ENCODE data around the gene PCDHGC5.
A peak's percentile ranks its signal among the peaks of the same experiment; 100 is the strongest.

The PCDHGC5 gene

GRCh38 chr5:141491323-141492167 lies 2.7 kb downstream of the PCDHGC5 start:
- DNase-seq: no peak

DNA sequence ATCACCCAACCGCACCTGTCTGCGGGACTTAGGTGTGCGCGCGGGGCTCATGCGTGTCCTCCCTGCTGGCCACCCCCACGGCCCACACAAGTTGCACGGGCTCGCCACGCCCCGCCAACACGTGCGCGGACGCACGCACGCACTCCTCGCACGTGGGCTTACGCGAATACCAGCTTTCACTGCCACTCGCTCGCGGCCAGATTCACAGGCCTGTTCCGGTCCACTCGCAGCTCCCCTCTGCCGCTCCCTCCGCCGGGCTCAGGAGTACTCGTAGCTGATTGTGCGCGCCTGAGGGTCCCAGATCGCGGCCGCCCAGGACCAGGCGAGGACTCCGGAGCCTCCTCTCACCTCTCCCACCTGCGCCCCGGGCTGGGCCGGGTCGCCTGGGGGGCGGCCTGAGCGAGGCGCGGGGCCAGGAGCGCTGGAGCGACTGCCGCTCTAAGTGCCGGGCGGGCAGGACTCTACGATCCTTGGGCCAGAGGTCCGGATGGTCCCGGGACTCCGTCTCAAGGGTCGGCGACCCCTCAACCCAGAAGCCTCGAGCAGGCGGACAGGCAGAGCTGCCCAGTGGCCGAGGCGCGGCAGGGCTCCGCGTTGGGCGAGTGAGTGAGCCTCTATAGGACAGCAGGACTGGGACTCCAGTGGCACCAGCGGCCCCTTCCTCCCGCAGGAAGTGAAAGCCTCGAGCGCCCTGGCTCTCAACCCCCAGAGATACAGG lies 3.4 kb downstream of the PCDHGC5 start:
- DNase-seq: no peak

GRCh38 chr5:141493500-141494422 lies 4.9 kb downstream of the PCDHGC5 start:
- no peak for DNase-seq

DNA sequence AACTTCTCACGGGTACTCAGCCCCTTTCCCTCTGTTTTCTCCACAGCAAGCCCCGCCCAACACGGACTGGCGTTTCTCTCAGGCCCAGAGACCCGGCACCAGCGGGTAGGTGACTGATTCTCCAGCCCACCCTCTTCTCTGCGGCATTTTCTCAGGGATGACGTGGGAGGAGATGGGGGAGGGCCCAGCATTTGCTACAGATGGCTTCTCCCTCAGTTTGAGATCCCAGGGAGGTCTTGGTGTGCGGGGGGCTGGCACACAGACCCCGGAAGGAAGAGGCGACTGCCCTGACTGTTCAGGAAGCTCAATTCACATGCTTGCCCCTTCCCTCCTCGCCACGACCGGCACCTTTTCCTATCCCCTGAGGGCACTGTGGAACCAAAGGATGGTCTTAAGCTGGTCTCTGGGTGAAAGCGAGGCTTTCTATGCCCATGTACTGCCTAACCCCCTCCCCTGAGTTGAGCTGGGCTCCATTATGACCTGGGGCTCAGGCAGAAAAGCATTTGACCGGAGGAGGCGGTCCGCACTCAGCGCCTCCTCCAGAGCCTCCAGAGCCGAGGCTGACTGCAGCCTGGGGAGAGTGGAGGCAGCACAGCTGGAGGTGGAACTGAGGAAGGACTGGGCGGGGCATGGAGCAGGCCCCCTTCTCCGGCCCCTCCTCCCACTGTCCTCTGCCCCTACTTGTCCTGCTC lies 6.0 kb downstream of the PCDHGC5 start:
- DNase-seq: peak; percentile 92

GRCh38 chr5:141495453-141495811 lies 6.6 kb downstream of the PCDHGC5 start:
- DNase-seq: peak; percentile 76

- peak; percentile 92 for DNase-seq
Observed at GRCh38 chr5:141496038-141496437, 7.2 kb downstream of the PCDHGC5 start.

- DNase-seq: no peak
Observed at GRCh38 chr5:141501761-141502160, 12.9 kb downstream of the PCDHGC5 start.

- no peak for DNase-seq
Observed at GRCh38 chr5:141503681-141504080, 14.8 kb downstream of the PCDHGC5 start.

DNA sequence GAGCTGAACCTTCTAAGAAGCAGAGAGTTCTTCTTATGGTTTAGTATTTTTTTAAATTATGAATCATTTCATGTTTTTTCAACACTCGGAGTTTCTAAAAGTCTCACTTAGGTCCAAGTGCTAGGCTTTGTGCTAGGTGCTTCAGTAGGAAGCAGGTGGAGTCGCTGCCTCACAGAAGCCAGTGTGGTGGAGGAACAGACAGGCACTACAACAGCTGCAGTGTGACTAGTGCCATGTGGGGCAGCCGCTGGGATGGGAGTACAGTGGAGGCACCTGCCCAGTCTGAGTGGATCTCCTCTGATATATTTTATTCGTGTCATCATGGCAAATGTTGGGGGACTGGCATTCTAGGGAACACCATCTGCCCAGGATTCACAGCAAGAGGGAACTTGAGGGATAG lies 15.3 kb downstream of the PCDHGC5 start:
- DNase-seq: no peak

DNA sequence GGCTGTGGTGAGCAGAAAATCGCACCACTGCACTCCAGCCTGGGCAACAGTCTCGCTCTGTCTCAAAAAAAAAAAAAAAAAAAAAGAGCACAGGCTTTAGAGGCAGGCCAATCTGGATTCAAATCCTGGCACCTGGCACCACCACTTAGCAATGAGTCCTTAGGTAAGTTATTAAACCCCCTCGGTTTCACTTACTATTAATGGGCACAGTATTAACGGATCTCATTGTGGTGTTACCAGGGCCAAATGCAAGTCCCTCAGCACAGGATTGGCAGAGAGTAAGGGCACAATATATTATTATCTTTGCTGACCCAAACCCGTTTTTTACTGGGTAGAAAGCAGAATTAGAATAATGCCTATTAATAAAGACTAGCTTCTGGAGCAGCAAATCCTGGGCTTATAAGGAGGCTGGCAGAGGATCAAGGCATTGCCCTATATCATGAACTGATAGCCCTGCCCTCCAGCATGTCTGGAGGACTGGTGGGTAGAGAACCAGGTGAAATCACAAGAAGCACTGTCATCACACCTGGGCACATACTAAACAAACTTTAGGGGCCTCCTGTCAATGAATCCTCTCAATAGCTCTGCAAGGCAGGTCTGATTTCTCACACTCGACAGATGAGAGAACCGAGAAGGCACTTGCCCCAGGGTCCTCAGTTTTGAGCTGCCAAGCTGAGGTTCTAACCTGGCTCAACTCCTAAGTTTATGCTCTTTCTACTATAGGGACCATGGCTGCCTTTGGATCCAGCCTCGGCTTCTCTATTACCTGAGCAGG lies 17.7 kb downstream of the PCDHGC5 start:
- no peak for DNase-seq

DNA sequence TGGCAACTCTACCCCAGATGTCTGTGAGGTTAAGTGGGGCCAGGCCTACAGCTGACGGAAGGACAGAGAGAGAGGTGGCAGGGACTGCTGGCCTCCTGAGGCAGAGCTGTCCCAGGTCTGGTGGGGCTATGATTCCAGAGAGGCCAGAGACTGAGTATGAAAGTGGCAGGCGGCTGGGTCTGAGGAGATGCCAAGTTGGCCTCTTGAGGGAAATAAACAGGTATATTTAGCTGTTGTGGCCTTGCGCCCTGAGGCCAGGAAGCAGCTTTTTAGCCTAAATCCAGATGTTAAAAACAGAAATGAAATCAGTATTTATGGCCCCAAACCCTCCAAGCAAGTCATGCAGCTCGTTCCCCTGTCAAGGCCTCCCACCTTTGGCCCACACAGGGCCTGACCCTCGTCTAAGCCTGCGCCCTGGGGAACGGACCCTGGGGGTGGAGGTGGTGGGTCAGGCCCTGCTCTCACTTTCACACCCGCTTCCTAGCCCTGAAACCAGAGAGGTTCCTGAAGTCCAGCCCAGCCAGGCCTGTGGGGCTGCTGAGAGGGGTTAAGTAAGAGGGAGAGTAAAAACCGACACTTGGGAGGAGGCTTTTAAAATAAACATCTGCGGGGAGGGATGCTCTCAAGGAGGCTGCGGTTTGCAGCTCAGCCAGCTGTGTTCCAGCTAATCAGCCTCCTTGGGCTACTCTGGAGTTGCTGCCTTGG lies 18.7 kb downstream of the PCDHGC5 start:
- peak; percentile 71 for DNase-seq

DNA sequence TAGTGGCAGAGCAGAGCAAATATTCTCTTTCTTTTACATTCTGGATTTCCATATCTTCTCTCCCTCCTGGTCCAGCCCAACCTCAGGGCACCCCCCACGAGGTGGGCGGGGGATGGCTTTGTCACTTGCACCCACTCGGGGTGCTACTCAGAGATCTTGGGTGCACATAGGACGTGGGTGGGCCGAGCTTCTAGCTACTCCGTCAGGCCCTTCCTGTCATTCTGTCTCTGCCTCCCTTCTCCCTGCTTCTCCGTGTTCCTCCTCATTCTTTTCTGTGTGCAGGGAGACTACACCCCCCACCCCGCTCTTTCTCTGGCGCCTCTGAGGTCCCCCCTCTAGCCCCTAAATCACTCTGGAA lies 19.5 kb downstream of the PCDHGC5 start:
- DNase-seq: no peak

GRCh38 chr5:141508798-141509611 lies 20.1 kb downstream of the PCDHGC5 start:
- peak; percentile 95 for DNase-seq

GRCh38 chr5:141510160-141510559 lies 21.3 kb downstream of the PCDHGC5 start:
- no peak for DNase-seq

- no peak for DNase-seq
Observed at GRCh38 chr5:141510850-141511601, 22.1 kb downstream of the PCDHGC5 start.

DNA sequence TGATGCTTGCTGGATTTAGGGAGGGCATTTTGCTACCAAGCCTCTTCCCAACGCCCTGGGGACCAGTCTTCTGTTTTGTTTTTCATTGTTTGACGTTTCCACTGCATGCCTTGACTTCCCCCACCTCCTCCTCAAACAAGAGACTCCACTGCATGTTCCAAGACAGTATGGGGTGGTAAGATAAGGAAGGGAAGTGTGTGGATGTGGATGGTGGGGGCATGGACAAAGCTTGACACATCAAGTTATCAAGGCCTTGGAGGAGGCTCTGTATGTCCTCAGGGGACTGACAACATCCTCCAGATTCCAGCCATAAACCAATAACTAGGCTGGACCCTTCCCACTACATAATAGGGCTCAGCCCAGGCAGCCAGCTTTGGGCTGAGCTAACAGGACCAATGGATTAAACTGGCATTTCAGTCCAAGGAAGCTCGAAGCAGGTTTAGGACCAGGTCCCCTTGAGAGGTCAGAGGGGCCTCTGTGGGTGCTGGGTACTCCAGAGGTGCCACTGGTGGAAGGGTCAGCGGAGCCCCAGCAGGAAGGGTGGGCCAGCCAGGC lies 23.0 kb downstream of the PCDHGC5 start:
- no peak for DNase-seq

GRCh38 chr5:141512390-141512910 lies 23.6 kb downstream of the PCDHGC5 start:
- peak; percentile 94 for DNase-seq

DNA sequence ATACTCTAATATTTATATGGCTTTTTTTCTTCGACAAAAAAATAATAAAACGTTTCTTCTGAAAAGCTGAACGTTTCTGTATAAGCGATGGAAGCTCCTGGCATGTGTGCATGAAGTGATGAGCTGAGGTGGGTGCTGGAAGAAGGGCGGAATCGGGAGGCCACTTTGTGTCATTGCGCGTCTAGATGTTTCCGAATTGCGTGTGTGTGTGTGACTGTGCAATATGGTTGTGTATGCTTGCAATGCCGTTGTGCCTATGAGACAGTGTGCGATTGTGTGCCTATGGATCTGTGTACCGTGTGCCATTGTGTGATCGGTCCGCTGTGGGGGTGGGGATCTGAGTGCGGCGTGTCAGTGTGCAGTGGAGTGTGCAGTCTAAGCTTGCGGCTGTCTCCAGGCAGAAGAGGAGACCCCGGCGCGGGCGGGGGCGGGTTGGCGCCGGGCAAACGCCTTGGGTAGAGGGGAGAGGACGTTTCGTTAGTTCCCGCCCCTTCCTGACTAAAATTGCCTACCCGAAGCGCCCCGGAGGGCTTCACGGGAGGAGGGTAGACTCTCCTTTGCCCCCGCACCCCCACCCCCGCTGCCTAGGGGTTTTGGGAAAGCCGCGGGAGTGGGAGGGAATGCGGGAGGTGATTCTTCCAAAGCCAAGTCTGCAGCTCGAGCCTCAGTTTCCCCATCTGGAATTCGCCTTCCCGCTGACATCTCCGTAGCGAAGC lies 24.2 kb downstream of the PCDHGC5 start:
- peak; percentile 89 for DNase-seq

All from islet precursor cell (in vitro differentiated cells).